Activated naive CD8-positive, alpha-beta T cell treated with anti-CD3 and anti-CD28 coated beads for 36 hours (primary cell): ENCODE data around the gene JKAMP. TPM values are rescaled to one million over a fixed set of nuclear protein-coding genes. Genes with fewer than 3 reads are reported as not detected.
A peak's percentile ranks its signal among the peaks of the same experiment; 100 is the strongest.
"Not testable (repeated sequence)": the region's sequence is repeated elsewhere in the genome, so short reads cannot be mapped to it uniquely, and the experiment has no call there.

Source experiments
- DNase-seq: peaks from one replicate; pipeline ENCODE4 v3.0.0; 2021
- H3K27ac Mint-ChIP-seq: one replicate; pipeline ENCODE4 v1.8.0; 2022; ENCODE audit warnings: mild to moderate bottlenecking, moderate library complexity, mixed read lengths
- H3K27me3 Mint-ChIP-seq: one replicate; pipeline ENCODE4 v1.8.0; 2022; ENCODE audit warnings: mild to moderate bottlenecking, mixed read lengths
- H3K36me3 Mint-ChIP-seq: one replicate; pipeline ENCODE4 v1.8.0; 2021; ENCODE audit warnings: mild to moderate bottlenecking, mixed read lengths
- H3K4me1 Mint-ChIP-seq: one replicate; pipeline ENCODE4 v1.8.0; 2021; ENCODE audit warnings: mixed read lengths
- H3K4me3 Mint-ChIP-seq: one replicate; pipeline ENCODE4 v1.8.0; 2022; ENCODE audit warnings: mild to moderate bottlenecking, moderate library complexity, mixed read lengths
- H3K9me3 Mint-ChIP-seq: one replicate; pipeline ENCODE4 v1.8.0; 2022; ENCODE audit warnings: mixed read lengths
- total RNA-seq, 2 experiments: library from RNA; stranded (reverse); gene quantifications; one replicate each; pipeline ENCODE4 v1.2.3, GENCODE V29; 2021

Gene JKAMP, protein sequence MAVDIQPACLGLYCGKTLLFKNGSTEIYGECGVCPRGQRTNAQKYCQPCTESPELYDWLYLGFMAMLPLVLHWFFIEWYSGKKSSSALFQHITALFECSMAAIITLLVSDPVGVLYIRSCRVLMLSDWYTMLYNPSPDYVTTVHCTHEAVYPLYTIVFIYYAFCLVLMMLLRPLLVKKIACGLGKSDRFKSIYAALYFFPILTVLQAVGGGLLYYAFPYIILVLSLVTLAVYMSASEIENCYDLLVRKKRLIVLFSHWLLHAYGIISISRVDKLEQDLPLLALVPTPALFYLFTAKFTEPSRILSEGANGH
- total RNA-seq, result 10 to 100 TPM; 19.8 to 23.6 TPM

- peaks cover 45% of the 10 kb centered on the region for H3K4me1 Mint-ChIP-seq
These were observed at the start of gene JKAMP, which contains the start of gene L3HYPDH for GRCh38 chr14:59483819-59484638. TSS of gene JKAMP (plus strand) at chr14:59484517. CDS start at chr14:59484590, 73 bp downstream. TSS of gene L3HYPDH (minus strand) at chr14:59484408. CDS start at chr14:59484316, 92 bp downstream.

DNA sequence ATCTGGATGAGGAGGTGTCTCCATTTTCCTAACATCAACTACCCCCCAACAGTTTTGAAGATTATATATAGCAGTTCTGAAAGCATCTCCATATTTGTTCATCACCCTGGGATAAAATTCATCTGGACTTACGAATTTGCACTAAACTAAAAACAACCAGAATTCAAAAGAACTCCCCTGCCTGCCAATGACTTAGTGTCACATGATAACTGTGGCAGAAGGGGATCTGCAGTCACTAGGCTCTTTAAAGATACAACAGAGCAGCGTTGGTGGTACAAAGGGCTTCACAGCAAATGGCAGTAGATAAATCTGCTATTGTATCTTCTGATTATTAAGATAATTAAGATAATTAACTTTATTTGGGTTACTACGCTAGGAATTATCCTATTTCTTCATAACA lies 49.2 kb upstream of the JKAMP start:
- Mint-ChIP-seq H3K27me3 (no peaks in the 10 kb centered on the region), H3K27ac (no peak overlapping the region), H3K4me1 (no peaks in the 10 kb centered on the region), H3K36me3 (no peaks in the 10 kb centered on the region), H3K9me3 (no peaks in the 10 kb centered on the region), H3K4me3 (no peak overlapping the region)
- DNase-seq, result no peak

More at GRCh38 chr14:59483819-59484638, at the start of gene JKAMP, which contains the start of gene L3HYPDH:
- H3K36me3 Mint-ChIP-seq, result peaks cover 14% of the 10 kb centered on the region
- H3K9me3 Mint-ChIP-seq, result no peaks in the 10 kb centered on the region
- peak within 1 kb of the TSS; percentile 94 for H3K4me3 Mint-ChIP-seq
- peak within 1 kb of the TSS; percentile 85 for H3K27ac Mint-ChIP-seq
- no peaks in the 10 kb centered on the region for H3K27me3 Mint-ChIP-seq
- peak; percentile 97 for DNase-seq

- no peaks in the 10 kb centered on the region for H3K27me3 Mint-ChIP-seq
- no peaks in the 10 kb centered on the region for H3K4me1 Mint-ChIP-seq
- DNase-seq, result no peak
- H3K9me3 Mint-ChIP-seq, result no peaks in the 10 kb centered on the region
- H3K36me3 Mint-ChIP-seq, result no peaks in the 10 kb centered on the region
- no peak overlapping the region for H3K4me3 Mint-ChIP-seq
- no peak overlapping the region for H3K27ac Mint-ChIP-seq
These were observed 48.3 kb upstream of the JKAMP start for GRCh38 chr14:59435987-59436386.

DNA sequence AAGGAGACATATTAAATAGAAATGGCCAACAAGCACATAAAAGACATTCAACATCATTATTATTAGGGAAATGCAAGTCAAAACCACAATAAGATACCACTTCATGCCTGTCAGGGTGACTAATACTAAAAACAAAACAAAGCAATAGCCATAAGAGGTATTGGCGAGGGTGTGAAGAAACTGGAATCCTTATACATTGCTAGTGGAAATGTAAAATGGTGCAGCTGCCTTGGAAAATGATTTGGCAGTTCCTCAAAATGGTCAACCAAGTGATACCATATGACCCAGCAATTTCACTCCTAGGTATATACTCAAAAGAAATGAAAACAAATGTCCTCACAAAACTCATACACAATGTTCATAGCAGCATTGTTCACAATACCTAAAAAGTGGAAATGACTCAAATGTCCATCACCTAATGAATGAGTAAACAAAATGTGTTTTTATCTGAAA lies 46.1 kb upstream of the JKAMP start:
- H3K27ac Mint-ChIP-seq, result no peak overlapping the region
- no peaks in the 10 kb centered on the region for H3K9me3 Mint-ChIP-seq
- H3K27me3 Mint-ChIP-seq, result no peaks in the 10 kb centered on the region
- H3K4me1 Mint-ChIP-seq, result no peaks in the 10 kb centered on the region
- DNase-seq, result no peak
- H3K36me3 Mint-ChIP-seq, result no peaks in the 10 kb centered on the region
- no peak overlapping the region for H3K4me3 Mint-ChIP-seq

DNA sequence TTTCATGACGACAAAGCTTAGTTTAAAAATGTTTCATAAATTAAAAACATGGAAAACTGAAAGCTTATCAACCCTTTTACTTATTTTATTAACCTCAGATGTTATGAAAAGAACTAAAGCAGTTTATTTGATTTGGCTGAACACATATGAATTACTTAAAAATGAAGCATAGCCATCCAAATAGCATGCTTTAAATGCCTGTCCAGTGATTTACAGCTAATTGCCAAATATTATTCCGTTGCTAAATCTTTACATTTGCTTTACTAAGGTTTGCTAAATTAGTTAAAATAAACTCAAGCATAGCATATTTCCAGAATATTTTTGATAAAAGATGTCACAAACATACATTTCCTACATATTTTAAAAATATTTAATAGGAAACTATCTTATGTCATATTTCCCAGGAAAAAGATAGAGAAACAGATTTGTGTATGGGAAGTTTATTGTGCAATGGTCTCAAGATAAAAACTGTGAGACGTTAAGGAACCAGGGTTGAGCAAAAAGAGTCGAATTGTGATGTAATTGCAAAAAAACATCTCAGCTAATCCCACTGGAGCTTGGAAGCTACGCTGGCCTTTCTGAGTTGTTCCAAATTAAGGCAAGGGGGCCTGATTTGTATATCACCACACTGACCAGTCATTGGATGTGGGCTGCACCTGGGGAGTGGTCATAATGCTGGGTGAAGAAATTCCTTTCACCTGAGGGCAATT lies 44.9 kb upstream of the JKAMP start:
- no peaks in the 10 kb centered on the region for H3K36me3 Mint-ChIP-seq
- H3K9me3 Mint-ChIP-seq, result no peaks in the 10 kb centered on the region
- no peak overlapping the region for H3K27ac Mint-ChIP-seq
- no peak for DNase-seq
- no peaks in the 10 kb centered on the region for H3K27me3 Mint-ChIP-seq
- no peaks in the 10 kb centered on the region for H3K4me1 Mint-ChIP-seq
- H3K4me3 Mint-ChIP-seq, result no peak overlapping the region

- not testable (repeated sequence) for H3K4me3 Mint-ChIP-seq, H3K36me3 Mint-ChIP-seq
These were observed 35.6 kb upstream of the JKAMP start for GRCh38 chr14:59448673-59449072.

GRCh38 chr14:59450716-59451115 lies 33.6 kb upstream of the JKAMP start:
- no peak overlapping the region for H3K27ac Mint-ChIP-seq
- peaks cover 8% of the 10 kb centered on the region for H3K36me3 Mint-ChIP-seq

More at GRCh38 chr14:59448673-59449072, 35.6 kb upstream of the JKAMP start:
- H3K27me3 Mint-ChIP-seq, H3K4me1 Mint-ChIP-seq, DNase-seq, H3K9me3 Mint-ChIP-seq, H3K27ac Mint-ChIP-seq: not testable (repeated sequence)

GRCh38 chr14:59451849-59452248 lies 32.5 kb upstream of the JKAMP start:
- H3K9me3 Mint-ChIP-seq, result no peaks in the 10 kb centered on the region
- no peaks in the 10 kb centered on the region for H3K27me3 Mint-ChIP-seq
- H3K4me1 Mint-ChIP-seq, result no peaks in the 10 kb centered on the region
- no peak overlapping the region for H3K4me3 Mint-ChIP-seq
- no peak for DNase-seq
- no peak overlapping the region for H3K27ac Mint-ChIP-seq
- H3K36me3 Mint-ChIP-seq, result peaks cover 15% of the 10 kb centered on the region

More at GRCh38 chr14:59450716-59451115, 33.6 kb upstream of the JKAMP start:
- no peak for DNase-seq
- Mint-ChIP-seq H3K27me3 (no peaks in the 10 kb centered on the region), H3K9me3 (no peaks in the 10 kb centered on the region), H3K4me1 (no peaks in the 10 kb centered on the region), H3K4me3 (no peak overlapping the region)

GRCh38 chr14:59454139-59454538 lies 30.2 kb upstream of the JKAMP start:
- H3K36me3 Mint-ChIP-seq, result peaks cover 26% of the 10 kb centered on the region
- H3K27me3 Mint-ChIP-seq, result no peaks in the 10 kb centered on the region
- H3K4me1 Mint-ChIP-seq, result no peaks in the 10 kb centered on the region
- no peak overlapping the region for H3K27ac Mint-ChIP-seq
- H3K4me3 Mint-ChIP-seq, result no peak overlapping the region
- no peaks in the 10 kb centered on the region for H3K9me3 Mint-ChIP-seq
- no peak for DNase-seq

GRCh38 chr14:59455411-59455810 lies 28.9 kb upstream of the JKAMP start:
- Mint-ChIP-seq H3K4me1 (no peaks in the 10 kb centered on the region), H3K27me3 (no peaks in the 10 kb centered on the region), H3K36me3 (peaks cover 28% of the 10 kb centered on the region), H3K4me3 (no peak overlapping the region), H3K27ac (no peak overlapping the region), H3K9me3 (no peaks in the 10 kb centered on the region)
- no peak for DNase-seq

GRCh38 chr14:59458486-59458885 lies 25.8 kb upstream of the JKAMP start:
- Mint-ChIP-seq H3K27me3 (peaks cover 4% of the 10 kb centered on the region), H3K4me1 (no peaks in the 10 kb centered on the region), H3K4me3 (no peak overlapping the region), H3K36me3 (peaks cover 31% of the 10 kb centered on the region), H3K27ac (no peak overlapping the region), H3K9me3 (no peaks in the 10 kb centered on the region)
- no peak for DNase-seq

GRCh38 chr14:59460378-59460777 lies 23.9 kb upstream of the JKAMP start:
- Mint-ChIP-seq H3K4me3 (no peak overlapping the region), H3K36me3 (peaks cover 27% of the 10 kb centered on the region), H3K27me3 (peaks cover 4% of the 10 kb centered on the region), H3K27ac (no peak overlapping the region), H3K4me1 (peaks cover under 1% of the 10 kb centered on the region), H3K9me3 (no peaks in the 10 kb centered on the region)
- no peak for DNase-seq

- peaks cover 4% of the 10 kb centered on the region for H3K27me3 Mint-ChIP-seq
- H3K36me3 Mint-ChIP-seq, result peaks cover 16% of the 10 kb centered on the region
- no peaks in the 10 kb centered on the region for H3K9me3 Mint-ChIP-seq
- DNase-seq, result no peak
- H3K4me3 Mint-ChIP-seq, result no peak overlapping the region
- no peak overlapping the region for H3K27ac Mint-ChIP-seq
- peaks cover 5% of the 10 kb centered on the region for H3K4me1 Mint-ChIP-seq
These were observed 22.4 kb upstream of the JKAMP start for GRCh38 chr14:59461891-59462290.

DNA sequence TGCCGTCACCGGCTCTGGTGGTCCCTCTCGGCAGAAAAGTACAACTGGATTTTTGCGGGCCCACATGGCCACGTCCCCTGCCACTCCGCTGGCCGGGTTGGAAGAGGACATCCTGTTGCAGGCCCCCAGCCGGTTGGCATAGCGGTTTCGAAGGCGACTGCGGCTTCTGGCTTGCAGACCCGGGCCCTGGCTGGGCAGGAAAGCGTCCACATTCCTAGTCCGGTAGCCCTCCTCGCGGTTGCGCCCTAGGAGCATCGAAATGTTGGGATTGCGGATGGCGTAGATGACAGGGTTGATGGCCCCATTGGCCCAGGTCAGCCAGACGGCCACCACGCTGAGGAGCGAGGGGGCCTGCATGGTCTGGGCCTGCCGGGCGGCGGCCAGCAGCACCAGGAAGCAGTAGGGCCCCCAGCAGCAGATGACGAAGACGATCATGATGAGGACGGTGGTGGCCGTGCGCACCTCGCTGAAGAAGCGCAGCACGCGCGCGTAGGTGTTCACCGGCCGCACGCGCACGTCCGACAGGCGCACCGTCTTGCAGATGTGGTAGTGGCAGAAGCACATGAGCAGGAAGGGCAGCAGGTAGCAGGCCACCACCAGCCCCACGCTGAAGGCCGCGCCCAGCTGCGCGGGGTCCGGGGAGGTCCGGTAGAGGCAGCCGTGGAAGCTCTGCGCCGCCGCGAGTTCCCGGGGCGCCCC lies 20.4 kb upstream of the JKAMP start:
- Mint-ChIP-seq H3K27me3 (peaks cover 4% of the 10 kb centered on the region), H3K4me3 (peak overlapping the region; percentile 83), H3K36me3 (peaks cover 5% of the 10 kb centered on the region), H3K4me1 (peaks cover 5% of the 10 kb centered on the region), H3K9me3 (no peaks in the 10 kb centered on the region), H3K27ac (peak overlapping the region; percentile 75)
- peak; percentile 49 for DNase-seq
